ENCODE data around the gene MTA3.

MTA3 gene

GRCh38 chr2:42761554-42761953 lies 193.1 kb downstream of the MTA3 start:
- H3K4me1 ChIP-seq (ENCODE audit: insufficient read depth, low read length, severe bottlenecking) = peaks cover 16% of the 10 kb centered on the region
- no peak overlapping the region for H3K9ac ChIP-seq (ENCODE audit: low read length)
- H3K27me3 ChIP-seq (ENCODE audit: insufficient read depth, low read length) = no peaks in the 10 kb centered on the region
- H3K36me3 ChIP-seq (ENCODE audit: insufficient read depth, low read length) = peaks cover 10% of the 10 kb centered on the region; the same call in 1 of the 2 replicates
- H3K9me3 ChIP-seq (ENCODE audit: low read length) = no peaks in the 10 kb centered on the region
- no peak overlapping the region for H3K4me3 ChIP-seq (ENCODE audit: low read depth, low read length, poor library complexity, severe bottlenecking)
- no peak for TF ChIP-seq CTCF (IDR thresholded peaks at IDR 0.05; ENCODE audit: low read length)
- no peak overlapping the region for H2AFZ ChIP-seq (ENCODE audit: low read length)
- H4K20me1 ChIP-seq (ENCODE audit: insufficient read depth, low read length) = no peaks in the 10 kb centered on the region
- H3K79me2 ChIP-seq (ENCODE audit: insufficient read depth, low read length) = no peaks in the 10 kb centered on the region
- no peak overlapping the region for H3K27ac ChIP-seq (ENCODE audit: low read depth, low read length, poor library complexity, severe bottlenecking)
- no peaks in the 10 kb centered on the region for H3K9me2 ChIP-seq (ENCODE audit: low read depth, low read length)
- no peak overlapping the region for H3K4me2 ChIP-seq (ENCODE audit: low read length)
- H3F3A ChIP-seq (ENCODE audit: insufficient read depth, low read length) = no peaks in the 10 kb centered on the region

GRCh38 chr2:42762155-42762554 lies 193.7 kb downstream of the MTA3 start:
- Histone ChIP-seq H3K27me3 (ENCODE audit: insufficient read depth, low read length) (no peaks in the 10 kb centered on the region), H3K36me3 (ENCODE audit: insufficient read depth, low read length) (peaks cover 10% of the 10 kb centered on the region; the same call in 1 of the 2 replicates), H3F3A (ENCODE audit: insufficient read depth, low read length) (no peaks in the 10 kb centered on the region), H3K27ac (ENCODE audit: low read depth, low read length, poor library complexity, severe bottlenecking) (no peak overlapping the region), H3K9me3 (ENCODE audit: low read length) (no peaks in the 10 kb centered on the region), H3K79me2 (ENCODE audit: insufficient read depth, low read length) (no peaks in the 10 kb centered on the region), H2AFZ (ENCODE audit: low read length) (no peak overlapping the region), H3K4me2 (ENCODE audit: low read length) (no peak overlapping the region), H3K4me1 (ENCODE audit: insufficient read depth, low read length, severe bottlenecking) (peaks cover 14% of the 10 kb centered on the region), H4K20me1 (ENCODE audit: insufficient read depth, low read length) (no peaks in the 10 kb centered on the region), H3K9me2 (ENCODE audit: low read depth, low read length) (no peaks in the 10 kb centered on the region), H3K9ac (ENCODE audit: low read length) (no peak overlapping the region), H3K4me3 (ENCODE audit: low read depth, low read length, poor library complexity, severe bottlenecking) (no peak overlapping the region)
- TF ChIP-seq EZH2 (IDR thresholded peaks at IDR 0.05; ENCODE audit: borderline replicate concordance, low read length) = no peak
- TF ChIP-seq CTCF (IDR thresholded peaks at IDR 0.05; ENCODE audit: low read length) = no peak

GRCh38 chr2:42762823-42763804 lies 194.7 kb downstream of the MTA3 start:
- no peaks in the 10 kb centered on the region for H3K79me2 ChIP-seq (ENCODE audit: insufficient read depth, low read length)
- no peak overlapping the region for H3K4me2 ChIP-seq (ENCODE audit: low read length)
- H3F3A ChIP-seq (ENCODE audit: insufficient read depth, low read length) = no peaks in the 10 kb centered on the region
- H2AFZ ChIP-seq (ENCODE audit: low read length) = no peak overlapping the region
- no peaks in the 10 kb centered on the region for H4K20me1 ChIP-seq (ENCODE audit: insufficient read depth, low read length)
- no peak overlapping the region for H3K4me3 ChIP-seq (ENCODE audit: low read depth, low read length, poor library complexity, severe bottlenecking)
- no peaks in the 10 kb centered on the region for H3K9me3 ChIP-seq (ENCODE audit: low read length)
- H3K27ac ChIP-seq (ENCODE audit: low read depth, low read length, poor library complexity, severe bottlenecking) = no peak overlapping the region
- peaks cover 10% of the 10 kb centered on the region; the same call in 1 of the 2 replicates for H3K36me3 ChIP-seq (ENCODE audit: insufficient read depth, low read length)
- no peak for TF ChIP-seq CTCF (IDR thresholded peaks at IDR 0.05; ENCODE audit: low read length)
- no peak for TF ChIP-seq EZH2 (IDR thresholded peaks at IDR 0.05; ENCODE audit: borderline replicate concordance, low read length)
- H3K9me2 ChIP-seq (ENCODE audit: low read depth, low read length) = no peaks in the 10 kb centered on the region
- H3K9ac ChIP-seq (ENCODE audit: low read length) = no peak overlapping the region
- no peaks in the 10 kb centered on the region for H3K27me3 ChIP-seq (ENCODE audit: insufficient read depth, low read length)
- H3K4me1 ChIP-seq (ENCODE audit: insufficient read depth, low read length, severe bottlenecking) = peaks cover 13% of the 10 kb centered on the region

Data from OCI-LY1 (cell line).